NCI-H446 (cell line): Measurements from ENCODE around the gene MAPK8IP3.

Experiments
- DNase-seq, 2 experiments: peaks; one replicate each; lab custom pipeline; 2025; lab: John Stamatoyannopoulos, UW

MAPK8IP3 gene

GRCh38 chr16:1740234-1740633, 34.2 kb downstream of the MAPK8IP3 start:
- no peak for DNase-seq

GRCh38 chr16:1740781-1741490, 34.9 kb downstream of the MAPK8IP3 start:
- no peak for DNase-seq

GRCh38 chr16:1741553-1742165, 35.7 kb downstream of the MAPK8IP3 start:
- no peak for DNase-seq

DNA sequence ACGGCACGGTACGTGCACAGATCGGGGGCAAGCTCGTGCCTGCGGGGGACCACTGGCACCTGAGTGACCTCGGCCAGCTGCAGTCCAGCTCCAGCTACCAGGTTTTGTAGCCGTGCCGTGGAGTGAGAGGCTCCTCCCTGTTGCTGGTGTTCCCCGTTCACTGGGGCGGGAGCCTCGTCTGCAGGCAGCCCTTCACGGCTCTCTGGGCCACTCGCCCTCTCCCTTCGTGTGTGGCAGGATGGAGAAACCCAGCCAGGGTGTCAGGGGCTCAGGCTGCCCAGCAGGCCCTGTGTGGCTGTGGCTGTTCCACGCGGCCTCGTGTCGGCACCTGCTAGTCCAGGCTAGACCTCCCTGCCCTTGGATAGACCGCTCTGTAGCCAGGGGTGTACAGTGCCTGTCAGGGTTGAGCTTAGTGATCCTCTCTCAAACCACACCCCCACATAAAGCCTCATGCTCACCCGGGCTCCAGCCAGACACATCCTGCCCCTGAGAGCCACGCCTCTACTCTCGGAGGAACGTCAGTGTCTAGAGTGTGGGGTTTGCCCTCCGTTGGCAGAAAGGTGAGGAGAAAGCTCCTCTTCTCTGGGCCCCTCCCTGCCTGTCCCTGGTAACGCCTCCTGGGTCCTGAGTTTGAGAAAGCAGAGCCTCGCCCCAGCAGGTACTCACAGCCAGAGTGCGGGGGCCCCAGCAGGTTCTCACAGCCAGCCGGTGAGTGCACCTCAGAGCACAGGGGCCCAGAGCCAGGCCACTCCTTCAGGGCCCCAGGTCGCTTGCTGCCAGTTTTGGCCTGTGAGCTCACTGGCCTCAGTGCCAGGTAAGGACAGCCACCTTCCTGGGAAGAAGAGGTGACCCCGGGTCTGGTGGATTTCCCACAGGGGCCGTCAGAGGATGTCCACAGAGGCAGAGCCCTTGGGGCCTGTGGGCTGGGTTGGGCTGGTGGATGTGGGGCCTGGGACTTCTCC, 37.7 kb downstream of the MAPK8IP3 start:
- DNase-seq, result no peak

DNA sequence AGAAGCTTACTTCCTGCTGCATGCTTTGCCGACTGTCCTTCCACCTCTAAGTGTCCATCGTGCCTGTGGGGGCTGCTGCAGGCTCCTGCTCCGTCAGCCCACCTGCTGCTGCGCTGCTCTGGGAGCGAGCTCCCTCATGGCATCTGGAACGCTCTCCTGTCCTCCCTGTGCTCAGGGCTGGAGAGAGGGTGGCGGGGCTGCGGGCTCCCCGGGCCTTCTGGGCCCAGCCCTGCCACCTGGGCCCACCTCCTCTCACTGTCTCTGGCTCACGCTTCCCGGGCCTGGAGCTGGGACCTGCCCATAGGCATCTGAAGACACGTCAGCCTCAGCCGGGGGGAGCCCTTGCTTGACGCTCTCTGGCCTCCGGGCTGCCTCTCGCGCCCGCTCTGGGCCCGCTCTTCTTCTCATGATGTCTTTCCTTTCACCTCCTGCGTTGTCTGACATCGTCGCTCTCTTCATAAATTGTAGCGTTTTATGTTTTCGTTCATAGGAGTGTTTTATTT, 38.4 kb downstream of the MAPK8IP3 start:
- DNase-seq, result no peak

DNA sequence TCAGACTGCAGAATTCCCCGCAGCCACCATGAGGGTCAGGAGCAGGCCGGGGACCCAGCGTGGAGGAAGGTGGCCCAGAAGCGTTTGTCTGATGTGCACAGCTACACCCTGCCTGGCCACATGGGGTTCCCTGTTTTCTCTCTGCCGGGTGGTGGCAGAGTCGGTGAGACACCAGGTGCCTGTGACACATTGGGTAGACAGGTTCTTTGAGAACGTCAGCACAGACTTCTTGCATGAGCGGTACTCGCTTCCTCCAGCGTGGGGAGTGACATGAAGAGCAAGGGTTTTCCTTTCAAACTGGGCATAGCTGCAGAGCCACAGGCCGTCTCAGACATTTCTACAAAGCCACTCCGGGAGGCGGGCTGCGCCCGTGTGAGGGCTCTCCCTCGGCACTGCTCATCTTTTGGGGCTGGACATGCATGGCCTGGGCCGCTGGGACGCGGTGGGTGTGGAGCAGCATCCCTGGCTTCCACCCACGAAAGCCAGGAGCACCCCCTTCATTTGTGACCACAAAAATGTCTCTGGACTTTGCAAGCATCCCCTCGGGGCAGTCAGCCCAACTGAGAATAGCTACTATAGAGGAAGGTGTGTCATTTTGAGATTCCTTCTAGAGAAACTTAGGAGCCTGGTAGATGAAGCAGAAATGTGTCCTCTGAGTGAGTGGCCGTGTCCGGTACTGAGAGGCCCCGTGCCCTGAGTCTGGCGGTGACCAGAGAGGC, 39.3 kb downstream of the MAPK8IP3 start:
- no peak for DNase-seq

GRCh38 chr16:1745900-1746692, 40.1 kb downstream of the MAPK8IP3 start:
- DNase-seq, result no peak

- no peak for DNase-seq
These were observed 40.7 kb downstream of the MAPK8IP3 start for GRCh38 chr16:1746693-1747195.

DNA sequence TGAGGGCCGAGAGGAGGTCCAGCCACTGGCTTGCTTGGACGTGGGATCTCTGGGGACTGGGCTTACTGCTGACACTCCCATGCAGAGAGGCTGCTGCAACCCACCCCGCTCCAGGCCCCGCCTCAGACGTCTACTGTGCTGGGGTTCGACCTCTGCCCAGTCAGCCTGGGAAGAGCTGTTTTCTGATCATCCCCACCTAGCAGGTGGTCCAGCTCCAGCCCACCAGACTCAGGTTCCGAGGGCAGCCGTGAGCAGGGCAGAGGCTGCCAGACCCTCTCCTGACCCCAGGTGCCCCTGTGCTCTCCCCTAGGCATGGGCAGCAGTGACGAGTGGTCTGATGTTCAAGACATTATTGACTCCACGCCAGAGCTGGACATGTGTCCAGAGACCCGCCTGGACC, 41.9 kb downstream of the MAPK8IP3 start:
- no peak for DNase-seq

GRCh38 chr16:1749152-1750117, 43.4 kb downstream of the MAPK8IP3 start:
- DNase-seq, result no peak

DNA sequence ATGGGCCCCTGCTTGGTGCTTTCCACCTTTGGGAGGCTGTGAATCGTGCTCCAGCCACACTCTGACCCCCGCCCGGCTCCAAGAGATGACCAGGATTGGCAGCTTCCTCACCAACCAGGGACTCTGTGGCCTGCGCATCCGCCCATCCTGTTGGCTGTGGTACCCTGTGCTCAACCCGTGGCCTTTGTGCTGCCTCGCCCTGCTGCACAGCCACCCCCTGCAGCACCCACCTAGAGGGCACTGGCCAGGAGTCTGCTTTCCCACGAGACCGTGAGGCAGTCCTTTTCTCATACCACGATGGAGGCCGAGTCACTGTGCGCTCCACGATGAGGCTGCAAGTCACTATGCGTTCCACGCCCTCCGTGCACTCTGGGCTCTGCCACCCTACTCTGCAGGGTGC, 46.0 kb downstream of the MAPK8IP3 start:
- no peak for DNase-seq

- no peak for DNase-seq
These were observed 46.9 kb downstream of the MAPK8IP3 start for GRCh38 chr16:1752853-1753252.

- no peak for DNase-seq
These were observed 48.2 kb downstream of the MAPK8IP3 start for GRCh38 chr16:1754204-1754603.

DNA sequence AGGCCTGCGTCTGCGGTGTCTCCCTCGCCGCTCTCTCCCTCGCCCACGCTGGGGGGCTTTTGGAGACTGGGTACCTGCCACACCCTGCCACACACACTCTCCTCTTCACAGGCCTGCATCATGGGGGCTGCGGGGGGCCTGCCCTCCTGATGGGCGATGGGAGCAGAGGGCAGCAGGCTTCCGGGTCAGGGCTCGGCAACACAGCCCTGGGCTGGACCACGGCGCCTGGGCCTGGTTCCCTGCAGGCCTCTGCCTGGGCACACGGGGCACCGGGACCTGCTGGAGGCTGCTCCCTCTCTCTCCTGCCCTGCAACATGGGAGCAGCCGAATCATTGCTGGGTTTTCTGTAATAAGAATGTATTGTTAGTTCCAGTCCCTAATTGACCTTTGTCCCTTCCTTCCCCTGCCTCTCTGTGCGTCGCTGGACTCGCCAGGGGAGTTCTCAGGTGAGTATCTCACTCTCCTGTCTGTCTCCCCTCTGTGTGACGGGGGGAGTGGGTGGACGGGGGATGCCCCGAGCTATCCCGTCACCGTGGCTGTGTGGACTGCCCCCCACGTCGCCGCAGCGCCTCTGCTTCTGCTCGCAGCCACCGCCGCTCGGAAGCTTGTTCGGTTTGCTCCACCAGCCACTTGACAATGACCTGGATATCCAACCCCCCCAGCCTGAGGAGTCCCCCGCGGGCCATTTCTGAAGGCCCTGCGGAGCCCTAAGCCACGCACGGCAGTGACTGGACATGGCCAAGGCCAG, 51.9 kb downstream of the MAPK8IP3 start:
- DNase-seq, result no peak

DNA sequence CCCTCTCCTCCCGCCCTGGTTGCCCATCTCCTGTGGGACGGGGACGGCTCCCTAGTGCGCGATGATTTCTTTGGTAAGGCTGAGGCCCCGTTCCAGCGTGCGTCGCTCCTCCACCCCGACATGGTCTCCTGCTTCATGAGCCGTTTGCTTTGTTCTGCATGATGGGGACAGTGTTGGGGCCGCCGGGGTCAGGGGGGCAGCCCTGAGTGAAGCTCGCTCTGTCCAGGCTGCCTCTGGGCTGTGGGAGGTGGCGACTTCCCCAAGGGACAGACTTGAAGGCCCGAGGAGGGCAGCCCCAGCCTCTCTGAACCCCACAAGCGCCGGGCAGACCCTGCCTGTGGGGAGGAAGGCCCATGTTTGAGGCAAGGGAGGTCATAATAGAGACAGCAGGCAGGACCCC, 52.9 kb downstream of the MAPK8IP3 start:
- no peak for DNase-seq

GRCh38 chr16:1759511-1759910, 53.5 kb downstream of the MAPK8IP3 start:
- DNase-seq, result no peak

- no peak for DNase-seq
These were observed 54.9 kb downstream of the MAPK8IP3 start for GRCh38 chr16:1760911-1761310.

GRCh38 chr16:1761751-1762150, 55.8 kb downstream of the MAPK8IP3 start:
- no peak for DNase-seq
